Measurements from ENCODE around the gene RNF135.
"Not testable (repeated sequence)": the region's sequence is repeated elsewhere in the genome, so short reads cannot be mapped to it uniquely, and the experiment has no call there.

RNF135 gene

DNA sequence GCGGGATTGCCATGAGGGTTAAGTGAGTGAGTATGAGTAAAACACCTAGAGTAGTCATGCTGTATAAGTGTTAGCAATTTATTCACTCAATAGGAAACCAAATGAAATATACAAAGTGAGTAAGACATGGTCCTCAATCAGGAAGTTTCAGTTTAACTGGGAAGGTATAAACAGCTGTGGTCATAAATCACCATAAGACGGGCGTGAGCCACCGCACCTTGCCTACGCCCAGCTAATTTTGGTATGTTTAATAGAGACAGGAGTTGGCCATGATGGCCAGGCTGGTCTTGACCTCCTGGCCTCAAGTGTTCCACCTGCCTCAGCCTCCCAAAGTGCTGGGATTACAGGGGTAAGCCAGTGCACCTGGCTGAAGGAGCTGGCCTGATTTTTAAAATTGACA lies 27.0 kb downstream of the RNF135 start:
- no peak for DNase-seq

- no peak for DNase-seq
Observed at GRCh38 chr17:31002047-31002446, 31.2 kb downstream of the RNF135 start.

GRCh38 chr17:31003225-31003866 lies 32.5 kb downstream of the RNF135 start:
- no peak for DNase-seq

DNA sequence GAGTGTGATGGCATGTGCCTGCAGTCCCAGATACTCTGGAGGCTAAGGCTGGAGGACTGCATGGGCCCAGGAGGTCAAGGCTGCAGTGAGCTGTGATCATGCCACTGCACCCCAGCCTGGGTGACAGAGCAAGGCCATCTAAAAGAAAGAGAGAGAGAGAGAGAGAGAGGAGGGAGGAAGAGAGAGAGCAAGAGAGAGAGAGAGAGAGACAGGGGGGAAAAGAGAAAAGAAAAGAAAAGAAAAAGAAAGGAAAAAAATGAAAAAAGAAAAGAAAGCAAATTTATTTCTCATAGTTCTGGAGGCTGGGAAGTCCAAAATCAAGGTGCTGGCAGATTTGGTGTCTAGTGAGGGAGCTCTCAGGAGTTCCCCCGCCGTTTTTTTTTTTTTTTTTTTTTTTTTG lies 33.3 kb downstream of the RNF135 start:
- no peak for DNase-seq

GRCh38 chr17:31007695-31008373 lies 37.0 kb downstream of the RNF135 start:
- DNase-seq = no peak

- peak in 47 of 58 donors; percentile 10 to 74 (median 41) for DNase-seq
Observed at GRCh38 chr17:31008374-31009041, 37.7 kb downstream of the RNF135 start.

DNA sequence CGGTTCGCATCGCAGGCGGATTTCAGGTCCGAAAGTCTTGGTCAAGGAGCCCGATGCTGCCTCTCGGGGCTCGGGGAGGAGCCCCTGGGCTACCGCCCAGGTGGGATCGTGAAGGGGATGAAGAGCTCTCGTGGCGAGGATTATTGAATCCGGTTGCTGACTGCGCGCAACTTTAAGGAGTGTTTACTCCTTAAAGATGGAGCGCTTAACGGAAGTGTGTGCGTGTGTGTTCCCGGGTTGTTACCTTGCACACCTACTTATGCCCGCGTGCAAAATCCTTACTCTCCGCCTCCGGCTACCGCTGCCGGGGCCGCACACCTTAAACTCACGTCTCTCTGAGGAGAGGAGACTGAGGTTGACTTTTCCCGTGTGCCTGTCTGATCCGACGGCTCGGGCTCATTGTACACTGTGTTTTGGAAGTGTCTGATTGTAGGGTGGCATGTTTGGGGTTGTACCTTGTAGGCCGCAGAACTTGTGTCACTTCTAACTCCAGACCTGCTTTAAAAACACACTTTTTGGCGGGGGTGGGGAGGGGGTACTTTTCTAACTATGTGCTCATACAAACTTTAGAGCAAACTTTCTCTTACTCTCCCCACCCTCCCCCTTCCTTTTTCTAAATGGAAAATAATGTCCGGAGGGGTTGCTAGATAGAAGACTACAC lies 38.3 kb downstream of the RNF135 start:
- peak in 7 of 58 donors; percentile 10 to 41 (median 32) for DNase-seq

GRCh38 chr17:31010014-31010413 lies 39.2 kb downstream of the RNF135 start:
- not testable (repeated sequence) for DNase-seq

DNA sequence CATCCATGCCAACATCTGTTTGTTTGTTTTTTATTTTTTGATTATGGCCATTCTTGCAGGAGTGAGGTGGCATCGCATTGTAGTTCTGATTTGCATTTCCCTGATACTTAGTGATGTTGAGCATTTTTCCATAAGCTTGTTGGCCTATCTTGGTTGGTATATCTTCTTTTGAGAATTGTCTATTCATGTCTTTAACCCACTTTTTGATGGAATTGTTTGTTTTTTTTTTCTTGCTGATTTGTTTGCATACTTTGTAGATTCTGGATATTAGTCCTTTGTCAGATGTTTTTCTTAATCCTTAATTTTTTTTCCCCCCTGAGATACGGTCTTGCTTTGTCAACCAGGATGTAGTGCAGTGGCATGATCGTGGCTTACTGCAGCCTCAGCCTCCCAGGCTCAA lies 43.0 kb downstream of the RNF135 start:
- DNase-seq = no peak

DNA sequence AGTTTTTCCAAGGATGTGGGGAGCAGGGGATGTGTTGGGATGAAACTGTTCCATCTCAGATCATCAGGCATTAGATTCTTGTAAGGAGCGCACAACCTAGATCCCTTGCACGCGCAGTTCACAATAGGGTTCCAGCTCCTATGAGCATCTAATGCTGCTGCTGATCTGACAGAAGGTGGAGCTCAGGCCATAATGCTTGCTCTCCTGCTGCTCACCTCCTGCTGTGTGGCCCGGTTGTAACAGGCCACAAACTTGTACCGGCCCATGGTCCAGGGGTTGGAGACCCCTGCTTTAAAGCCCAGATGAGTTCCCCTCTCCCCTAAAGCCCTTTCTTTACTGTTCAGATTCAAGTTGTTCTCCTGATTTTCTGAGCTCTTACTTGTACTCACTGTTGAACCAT lies 44.8 kb downstream of the RNF135 start:
- no peak for DNase-seq

- DNase-seq = no peak
Observed at GRCh38 chr17:31019004-31019403, 48.2 kb downstream of the RNF135 start.

DNA sequence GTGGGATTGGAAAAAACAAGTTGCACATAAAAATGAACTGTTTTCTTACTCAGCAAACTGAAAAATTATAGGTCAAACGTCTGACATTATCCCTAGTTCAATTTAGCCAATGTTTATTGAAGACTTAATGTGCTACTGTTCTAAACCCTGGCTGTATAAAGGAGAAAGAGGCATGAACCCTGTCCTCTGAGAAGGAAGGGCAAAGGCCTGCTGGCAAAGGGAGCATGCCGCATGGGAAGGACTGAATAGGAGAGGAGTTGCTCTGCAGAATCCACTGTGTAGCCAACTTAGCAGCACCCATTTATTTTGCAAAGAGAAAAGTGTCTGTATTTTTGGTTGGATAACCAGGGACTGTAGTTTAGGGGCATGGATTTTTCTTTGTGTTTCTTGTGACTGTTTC lies 52.3 kb downstream of the RNF135 start:
- DNase-seq = not testable (repeated sequence)

DNA sequence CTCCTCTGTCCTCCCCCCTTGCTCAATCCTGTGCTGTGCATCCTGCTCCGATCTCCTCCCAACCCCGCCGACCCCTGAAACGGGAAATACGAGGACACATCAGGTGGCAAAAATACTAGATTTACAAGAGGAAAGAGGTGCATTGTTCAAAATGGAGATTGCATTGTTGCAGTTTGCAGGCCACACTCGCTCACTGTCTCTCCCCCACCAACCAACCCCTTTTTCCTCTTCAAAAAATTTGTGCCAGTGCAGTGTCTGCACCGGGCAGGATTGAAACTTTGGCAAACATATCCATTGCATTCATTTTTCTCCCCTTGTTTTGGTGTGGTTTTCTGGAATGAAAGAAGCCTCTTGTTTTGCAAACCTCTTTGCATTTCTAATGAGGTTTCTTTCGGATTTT lies 61.0 kb downstream of the RNF135 start:
- DNase-seq = no peak

- DNase-seq = not testable (repeated sequence)
Observed at GRCh38 chr17:31035611-31036010, 64.8 kb downstream of the RNF135 start.

GRCh38 chr17:31040837-31041236 lies 70.0 kb downstream of the RNF135 start:
- not testable (repeated sequence) for DNase-seq

DNA sequence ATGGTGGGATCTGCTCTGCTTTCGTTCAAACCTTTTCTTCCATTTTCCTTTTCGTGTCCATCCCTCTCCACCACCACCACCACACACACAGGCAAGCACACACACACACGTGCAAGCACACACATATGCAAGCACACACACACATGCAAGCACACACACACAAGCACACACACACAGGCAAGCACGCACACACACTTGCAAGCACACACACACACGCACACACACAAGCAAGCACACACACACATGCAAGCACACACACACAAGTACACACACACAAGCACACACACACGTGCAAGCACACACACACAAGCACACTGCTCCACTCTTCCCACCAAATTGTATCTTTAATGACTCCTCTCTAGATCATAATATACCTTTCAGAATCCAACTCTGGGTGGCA lies 71.5 kb downstream of the RNF135 start:
- not testable (repeated sequence) for DNase-seq

- not testable (repeated sequence) for DNase-seq
Observed at GRCh38 chr17:31046856-31047425, 76.1 kb downstream of the RNF135 start.

DNA sequence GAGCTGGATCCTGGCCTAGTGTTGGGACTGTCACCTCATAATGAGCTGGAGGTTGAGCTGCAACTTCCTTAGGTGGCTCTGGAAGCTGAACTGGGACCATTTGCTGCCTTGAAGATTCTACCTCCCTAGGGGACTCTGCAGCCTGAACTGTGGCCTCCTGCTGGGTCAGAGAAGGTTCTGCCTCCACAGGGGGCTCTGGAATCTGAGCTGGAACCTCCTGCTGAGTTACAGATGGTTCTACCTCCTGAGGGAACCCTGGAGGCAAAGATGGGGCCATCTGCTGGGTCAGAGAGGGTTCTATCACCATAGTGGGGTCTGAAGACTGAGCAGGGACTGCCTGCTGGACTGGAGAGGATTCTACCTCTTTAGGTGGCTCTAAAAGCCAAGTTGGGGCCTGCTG lies 77.3 kb downstream of the RNF135 start:
- DNase-seq = no peak

DNA sequence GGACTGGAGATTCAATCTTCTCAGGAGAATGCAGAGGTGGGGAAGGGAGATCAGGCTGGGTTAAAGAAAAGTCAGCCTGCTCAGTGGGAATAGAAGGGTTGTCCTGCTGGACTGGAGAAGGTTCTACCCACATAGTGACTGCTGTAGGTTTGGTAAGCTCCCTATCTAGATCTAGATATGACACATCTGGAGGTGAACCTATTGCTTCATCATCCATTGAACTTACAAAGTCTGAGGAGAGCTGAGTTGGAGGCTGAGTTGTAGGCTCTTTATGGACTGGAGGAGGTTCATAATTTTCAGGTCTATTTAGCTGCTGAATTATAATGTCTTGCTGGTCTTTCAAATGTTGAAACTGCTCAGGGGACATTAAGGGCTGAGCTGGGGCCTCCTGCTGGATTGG lies 77.9 kb downstream of the RNF135 start:
- no peak for DNase-seq
